Large intestine (tissue), 3 donors: ENCODE measurements around the gene POLR3A. TPM values are rescaled to one million over a fixed set of nuclear protein-coding genes. Genes with fewer than 3 reads are reported as not detected.

Experiments
- DNase-seq, 2 donors: peaks; one replicate each; pipeline versions ENCODE4 v3.0.0 to v3.0.0-alpha.2; 2013
- H3K27ac ChIP-seq: one replicate; pipeline ENCODE4 v1.5.1; 2013; ENCODE audit warnings: low read length
- H3K27me3 ChIP-seq: 2 replicates; pipeline ENCODE4 v1.6.1; 2013; ENCODE audit warnings: low read length; ENCODE audit not compliant: control insufficient read depth, insufficient read depth
- H3K36me3 ChIP-seq: 2 replicates; pipeline ENCODE4 v1.6.1; 2013; ENCODE audit warnings: low read length; ENCODE audit not compliant: control insufficient read depth, insufficient read depth
- H3K4me1 ChIP-seq: one replicate; pipeline ENCODE4 v1.6.1; 2013; ENCODE audit warnings: low read length; ENCODE audit not compliant: control insufficient read depth, insufficient read depth
- H3K4me3 ChIP-seq: one replicate; pipeline ENCODE4 v1.5.1; 2013; ENCODE audit warnings: low read length
- H3K9me3 ChIP-seq: one replicate; pipeline ENCODE4 v1.6.1; 2013; ENCODE audit warnings: mild to moderate bottlenecking, low read depth, low read length, moderate library complexity; ENCODE audit not compliant: control insufficient read depth
- WGBS: methylation state at CpG from one replicate; pipeline ENCODE4 v1.1.5; 2013; ENCODE audit warnings: low lambda C conversion rate; ENCODE audit not compliant: insufficient coverage; 5-methylcytosine and 5-hydroxymethylcytosine counted together
- polyA plus RNA-seq: library from polyadenylated mRNA; unstranded; fragments of 120-200 nt; gene quantifications from one replicate; pipeline ENCODE4 v1.2.1, GENCODE V29; 2013

Gene POLR3A
- polyA plus RNA-seq, 1 donor = 14.1 TPM

DNA sequence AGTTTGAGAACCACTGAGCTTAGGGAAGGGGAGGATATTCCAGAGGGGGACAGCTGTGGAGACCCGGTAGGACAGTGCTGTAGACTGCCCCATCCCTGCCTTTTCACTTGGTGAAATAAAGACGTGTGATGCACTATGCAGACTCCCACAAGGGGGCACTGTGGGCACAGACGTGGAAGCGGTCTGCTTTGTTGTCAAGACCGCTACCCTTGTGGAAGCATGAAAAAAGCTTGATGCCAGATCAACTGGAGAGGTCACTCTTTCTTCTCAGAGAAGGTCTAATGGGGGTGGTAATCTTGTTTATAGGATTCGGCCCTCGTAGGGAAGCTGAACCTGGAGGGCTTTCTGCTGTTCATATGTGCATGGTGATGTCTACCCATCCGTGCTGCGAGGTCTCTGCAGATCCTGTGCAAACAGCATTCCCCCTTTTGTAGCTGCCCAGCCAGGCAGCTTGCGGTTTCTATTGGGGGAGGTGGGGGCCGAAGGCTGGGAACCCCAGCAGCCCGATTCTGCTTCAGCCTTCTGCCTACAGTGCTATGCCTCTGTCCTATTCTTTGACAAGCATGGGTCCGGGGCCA, 18.1 kb upstream of the POLR3A start:
- Histone ChIP-seq H3K27ac (no peak overlapping the region), H3K4me1 (peaks cover 4% of the 10 kb centered on the region), H3K27me3 (no peaks in the 10 kb centered on the region), H3K36me3 (peaks cover 4% of the 10 kb centered on the region), H3K4me3 (no peak overlapping the region), H3K9me3 (no peaks in the 10 kb centered on the region)
- DNase-seq = peak; percentile 72 to 78
- no CpG with 5 or more reads among the region's 13 CpGs for WGBS

DNA sequence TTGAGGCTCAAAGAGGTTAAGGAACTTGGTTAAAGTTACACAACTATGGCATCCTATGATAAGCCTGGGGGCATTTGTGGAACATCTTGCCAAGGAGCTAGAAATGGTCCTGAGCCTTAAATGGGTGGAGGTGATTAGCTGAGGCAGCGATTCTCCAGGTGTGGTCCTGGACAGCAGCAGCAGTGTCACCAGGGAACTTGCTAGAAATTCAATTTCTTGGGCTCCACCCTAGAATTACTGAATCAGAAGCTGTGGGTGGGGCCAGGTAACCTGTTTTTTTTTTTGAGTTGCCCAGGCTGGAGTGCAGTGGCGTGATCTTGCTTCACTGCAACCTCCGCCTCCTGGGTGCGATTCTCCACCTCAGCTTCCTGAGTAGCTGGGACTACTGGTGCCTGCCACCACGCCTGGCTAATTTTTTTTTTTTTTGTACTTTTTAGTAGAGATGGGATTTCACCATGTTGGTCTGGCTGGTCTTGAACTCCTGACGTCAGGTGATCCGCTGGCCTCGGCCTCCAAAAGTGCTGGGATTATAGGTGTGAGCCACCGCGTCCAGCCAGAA, 17.5 kb upstream of the POLR3A start:
- Histone ChIP-seq H3K4me3 (no peak overlapping the region), H3K9me3 (no peaks in the 10 kb centered on the region), H3K4me1 (peaks cover 4% of the 10 kb centered on the region), H3K27ac (no peak overlapping the region), H3K27me3 (no peaks in the 10 kb centered on the region), H3K36me3 (peaks cover 10% of the 10 kb centered on the region)
- DNase-seq = no peak
- WGBS = no CpG with 5 or more reads among the region's 10 CpGs

DNA sequence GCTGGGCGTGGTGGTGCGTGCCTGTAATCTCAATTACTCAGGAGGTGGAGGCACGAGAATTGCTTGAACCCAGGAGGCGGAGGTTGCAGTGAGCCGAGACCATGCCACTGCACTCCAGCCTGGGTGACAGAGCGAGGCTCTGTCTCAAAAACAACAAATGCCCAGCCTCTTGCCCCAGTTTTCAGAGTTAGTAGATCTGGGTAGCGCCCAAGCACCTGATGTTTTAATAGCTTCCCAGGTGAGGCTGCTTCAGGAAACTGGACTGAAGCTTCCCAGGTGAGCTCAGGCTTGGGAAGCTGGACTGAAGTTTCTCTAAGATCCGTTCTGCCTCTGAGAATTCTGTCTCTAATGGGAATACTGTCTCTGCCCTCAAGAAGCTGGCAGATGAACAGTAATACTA, 16.5 kb upstream of the POLR3A start:
- Histone ChIP-seq H3K4me3 (no peak overlapping the region), H3K9me3 (no peaks in the 10 kb centered on the region), H3K27me3 (no peaks in the 10 kb centered on the region), H3K36me3 (peaks cover 19% of the 10 kb centered on the region), H3K4me1 (peaks cover 7% of the 10 kb centered on the region), H3K27ac (no peak overlapping the region)
- whole genome bisulfite sequencing = no CpG with 5 or more reads among the region's 8 CpGs
- DNase-seq = no peak

DNA sequence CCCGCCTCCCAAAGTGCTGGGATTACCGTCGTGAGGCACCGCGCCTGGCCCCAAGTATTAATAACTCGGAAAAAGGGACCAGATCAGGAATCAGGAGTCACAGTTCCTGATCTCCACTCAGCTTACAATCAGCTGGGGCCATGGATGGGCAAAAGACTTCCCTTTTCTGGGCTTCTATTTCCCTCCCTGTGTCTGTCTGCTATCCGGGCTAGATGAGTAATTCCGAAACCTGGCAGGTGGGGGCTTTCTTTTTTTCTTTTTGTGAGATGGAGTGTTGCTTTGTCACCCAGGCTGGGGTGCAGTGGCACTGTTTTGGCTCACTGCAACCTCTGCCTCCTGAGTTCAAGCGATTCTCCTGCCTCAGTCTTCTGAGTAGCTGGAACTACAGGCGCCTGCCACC, 15.9 kb upstream of the POLR3A start:
- WGBS = no CpG with 5 or more reads among the region's 10 CpGs
- H3K4me1 ChIP-seq = peaks cover 8% of the 10 kb centered on the region
- no peak for DNase-seq
- no peak overlapping the region for H3K27ac ChIP-seq
- H3K9me3 ChIP-seq = no peaks in the 10 kb centered on the region
- H3K27me3 ChIP-seq = no peaks in the 10 kb centered on the region
- peaks cover 25% of the 10 kb centered on the region for H3K36me3 ChIP-seq
- no peak overlapping the region for H3K4me3 ChIP-seq

DNA sequence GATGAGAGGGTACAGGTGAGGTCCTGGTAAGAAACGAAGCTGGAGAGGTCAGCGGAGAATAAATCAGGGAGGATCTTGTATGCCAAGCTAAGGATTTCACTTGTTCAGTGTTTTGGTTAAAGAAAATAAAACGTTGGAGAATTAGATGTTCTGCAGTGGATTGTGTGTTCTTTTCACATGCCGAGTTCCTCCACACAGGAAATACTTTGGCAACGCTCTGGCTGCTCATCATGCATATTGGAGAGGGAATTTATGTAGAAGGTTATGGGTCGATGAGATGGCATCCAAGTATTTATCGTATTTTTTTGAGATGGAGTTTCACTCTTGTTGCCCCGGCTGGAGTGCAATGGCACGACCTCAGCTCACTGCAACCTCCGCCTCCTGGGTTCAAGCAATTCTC, 15.4 kb upstream of the POLR3A start:
- Histone ChIP-seq H3K9me3 (no peaks in the 10 kb centered on the region), H3K27ac (no peak overlapping the region), H3K4me3 (no peak overlapping the region), H3K27me3 (no peaks in the 10 kb centered on the region), H3K36me3 (peaks cover 29% of the 10 kb centered on the region), H3K4me1 (peaks cover 8% of the 10 kb centered on the region)
- no peak for DNase-seq
- WGBS = no CpG with 5 or more reads among the region's 10 CpGs

DNA sequence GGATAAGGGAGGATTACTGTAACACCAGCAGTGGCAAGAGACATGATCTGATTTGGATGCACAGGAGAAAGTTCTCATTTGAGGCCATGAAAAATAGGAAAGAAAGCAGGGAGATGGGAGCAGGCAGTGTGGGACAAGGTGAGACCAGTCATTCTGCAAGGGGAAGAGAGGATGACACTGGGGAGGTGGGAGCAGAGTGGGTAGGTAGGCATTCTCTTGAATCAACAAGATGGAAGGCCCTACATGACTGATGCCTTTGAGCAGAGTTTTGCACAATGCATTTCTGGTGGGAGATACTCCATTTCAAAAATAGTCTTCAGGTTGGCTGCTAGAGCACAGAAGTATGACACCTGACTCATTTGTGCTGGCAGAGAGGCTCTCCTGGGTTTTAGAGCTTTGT, 14.9 kb upstream of the POLR3A start:
- Histone ChIP-seq H3K4me1 (peaks cover 8% of the 10 kb centered on the region), H3K36me3 (peaks cover 33% of the 10 kb centered on the region), H3K4me3 (no peak overlapping the region), H3K27ac (no peak overlapping the region), H3K9me3 (no peaks in the 10 kb centered on the region), H3K27me3 (no peaks in the 10 kb centered on the region)
- DNase-seq = no peak

DNA sequence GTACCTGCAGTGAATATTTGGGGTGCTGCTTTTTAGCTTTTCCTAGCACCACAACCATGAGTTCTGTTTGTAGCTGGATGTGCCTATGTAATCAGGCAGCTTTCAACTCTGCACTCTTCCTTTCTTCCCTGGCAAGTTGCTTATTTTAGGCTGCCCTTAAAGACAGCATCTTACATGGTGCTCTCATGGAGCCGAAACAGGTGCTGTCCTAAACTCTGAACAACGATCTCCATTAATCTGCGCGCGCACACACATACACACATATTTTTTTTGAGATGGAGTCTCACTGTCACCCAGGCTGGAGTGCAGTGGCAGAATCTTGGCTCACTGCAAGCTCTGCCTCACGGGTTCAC, 13.4 kb upstream of the POLR3A start:
- Histone ChIP-seq H3K4me3 (no peak overlapping the region), H3K27ac (no peak overlapping the region), H3K36me3 (peaks cover 48% of the 10 kb centered on the region), H3K27me3 (no peaks in the 10 kb centered on the region), H3K4me1 (peaks cover 4% of the 10 kb centered on the region), H3K9me3 (no peaks in the 10 kb centered on the region)
- WGBS = no CpG with 5 or more reads among the region's 6 CpGs
- DNase-seq = no peak

DNA sequence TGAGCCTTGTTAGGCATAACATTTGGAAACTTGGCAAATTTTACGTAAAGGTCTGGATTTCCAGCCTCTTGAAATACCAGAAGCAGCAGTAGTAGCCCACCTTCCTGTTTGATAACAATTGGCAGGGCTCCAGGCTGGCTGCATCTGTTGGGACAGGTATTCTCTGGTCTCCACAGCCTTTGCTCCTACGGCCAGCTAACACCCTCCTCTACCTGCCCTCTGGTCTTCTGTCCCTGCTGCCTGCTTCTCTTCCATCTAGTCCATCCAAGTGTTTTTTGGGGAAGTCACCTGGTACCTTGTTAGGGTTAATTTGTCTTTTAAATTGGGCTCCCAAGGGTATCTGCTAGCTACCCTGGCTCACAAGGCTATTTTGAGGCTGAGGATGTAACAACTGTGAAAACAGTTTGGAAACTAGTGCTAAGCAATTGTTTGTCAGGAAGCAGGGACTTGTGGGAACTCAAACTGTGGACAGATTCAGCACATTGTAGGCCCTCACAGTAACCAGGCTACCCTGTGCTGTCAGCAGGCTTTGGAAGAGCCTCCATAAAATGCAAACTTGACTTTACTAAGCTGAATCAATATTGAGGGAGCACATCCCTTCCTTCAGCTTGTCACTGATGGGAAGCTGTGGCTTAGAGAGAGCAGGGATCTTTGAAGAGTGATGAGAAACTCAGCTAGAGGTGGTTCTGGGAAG, 12.9 kb upstream of the POLR3A start:
- Histone ChIP-seq H3K27ac (no peak overlapping the region), H3K4me3 (no peak overlapping the region), H3K9me3 (no peaks in the 10 kb centered on the region), H3K4me1 (peaks cover 4% of the 10 kb centered on the region), H3K27me3 (no peaks in the 10 kb centered on the region), H3K36me3 (peaks cover 53% of the 10 kb centered on the region)
- no peak for DNase-seq
- no CpG with 5 or more reads among the region's 2 CpGs for whole genome bisulfite sequencing

DNA sequence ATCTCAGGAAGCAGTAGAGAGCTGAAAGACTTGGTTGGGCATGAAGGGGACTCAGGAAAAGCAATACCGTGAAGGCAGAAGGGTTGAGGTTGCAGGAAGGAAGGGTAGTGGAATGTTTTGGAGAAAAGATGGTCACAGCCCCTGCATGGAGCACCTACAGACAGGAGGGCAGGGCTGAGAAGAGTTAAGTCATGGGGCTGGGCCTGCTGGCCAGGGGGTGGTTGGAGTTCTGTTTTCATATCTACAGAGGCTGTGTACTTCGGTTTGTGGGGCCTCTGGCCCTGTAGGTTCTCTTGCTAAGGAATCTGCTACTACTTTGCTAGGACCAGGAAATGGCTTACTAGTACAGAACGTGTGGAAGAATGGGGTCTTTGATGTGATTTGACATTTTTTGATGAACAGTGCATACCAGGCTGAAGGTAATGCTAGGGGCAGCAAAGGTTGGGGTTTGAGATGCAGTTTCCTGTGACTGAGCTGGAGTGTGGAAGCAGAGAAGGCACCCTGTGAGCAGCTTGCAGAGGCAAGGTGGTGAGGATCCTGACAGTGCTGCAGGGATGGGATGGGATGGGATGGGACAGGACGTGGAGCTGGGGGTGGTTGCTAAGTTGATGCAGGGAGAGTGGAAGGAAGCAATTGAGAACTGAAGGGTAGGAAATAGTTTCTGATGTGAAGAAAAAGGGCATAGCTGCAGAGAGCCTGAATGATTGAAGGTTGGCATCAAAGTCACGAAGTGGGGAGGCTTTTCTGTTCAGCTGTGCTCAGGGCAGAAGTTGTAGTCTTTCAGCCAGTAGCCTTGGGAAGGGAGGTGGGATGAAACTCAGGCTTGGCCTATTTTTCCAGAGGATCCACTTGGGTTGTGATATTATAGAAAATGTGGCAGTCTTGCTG, 12.1 kb upstream of the POLR3A start:
- H3K4me3 ChIP-seq = no peak overlapping the region
- DNase-seq = peak in 1 of 2 donors; percentile 37
- H3K36me3 ChIP-seq = peaks cover 60% of the 10 kb centered on the region
- no peaks in the 10 kb centered on the region for H3K9me3 ChIP-seq
- H3K4me1 ChIP-seq = peaks cover 6% of the 10 kb centered on the region
- whole genome bisulfite sequencing = 80% methylated on average over 1 of the region's 5 CpGs
- H3K27me3 ChIP-seq = no peaks in the 10 kb centered on the region
- no peak overlapping the region for H3K27ac ChIP-seq

DNA sequence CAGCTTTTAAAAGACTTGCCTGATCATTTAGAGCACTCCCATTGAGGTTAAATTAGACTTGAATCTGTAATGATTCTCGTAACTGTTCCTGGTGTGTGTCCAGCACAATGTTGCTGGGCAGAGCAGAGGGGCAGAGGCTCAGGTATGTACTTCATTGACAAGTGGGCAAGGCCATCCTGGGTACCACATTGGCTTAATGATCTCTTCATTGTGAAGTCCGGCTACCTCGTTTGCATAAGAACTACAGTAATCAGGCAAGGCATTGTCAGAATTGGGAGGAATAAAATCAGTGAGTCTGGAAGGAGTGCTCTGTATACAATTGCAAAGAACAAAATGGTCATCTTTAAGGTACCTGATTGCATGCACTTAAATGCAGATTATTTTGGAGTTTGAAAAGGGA, 10.4 kb upstream of the POLR3A start:
- Histone ChIP-seq H3K9me3 (no peaks in the 10 kb centered on the region), H3K4me3 (no peak overlapping the region), H3K27me3 (no peaks in the 10 kb centered on the region), H3K36me3 (peaks cover 74% of the 10 kb centered on the region), H3K27ac (no peak overlapping the region), H3K4me1 (peaks cover 20% of the 10 kb centered on the region)
- no peak for DNase-seq
- 40% methylated on average over 1 of the region's 3 CpGs for WGBS
